Colonic mucosa (tissue), 4 donors: ENCODE measurements around the gene STON2. TPM values are rescaled to one million over a fixed set of nuclear protein-coding genes. Genes with fewer than 3 reads are reported as not detected.

ENCODE experiments used
- DNase-seq: peaks from one replicate; pipeline ENCODE4 v3.0.0-alpha.2; 2020
- H3K27ac ChIP-seq: fragments of 200-600 bp; one replicate; pipeline ENCODE4 v1.8.0; 2021
- H3K27me3 ChIP-seq: fragments of 200-600 bp; one replicate; pipeline ENCODE4 v1.8.0; 2021
- H3K36me3 ChIP-seq: fragments of 200-600 bp; one replicate; pipeline ENCODE4 v1.8.0; 2021
- H3K4me1 ChIP-seq: fragments of 200-600 bp; one replicate; pipeline ENCODE4 v1.8.0; 2021; ENCODE audit warnings: mild to moderate bottlenecking
- H3K4me3 ChIP-seq: fragments of 200-600 bp; one replicate; pipeline ENCODE4 v1.8.0; 2021
- H3K9ac ChIP-seq, 2 donors: one replicate each; pipeline ENCODE4 v1.7.0; 2013; ENCODE audit warnings: control low read depth in 2 of 2, low read depth in 2 of 2, low read length in 2 of 2
- H3K9me3 ChIP-seq: fragments of 200-600 bp; one replicate; pipeline ENCODE4 v1.8.0; 2021
- intact Hi-C: fragments of 100-400 bp; cut with DNase I; formaldehyde crosslinking; loops from one replicate; pipeline ENCODE4 v1.14.1; 2022
- total RNA-seq, 2 donors: library from RNA; stranded (reverse); fragmentation: NEBNext Ultra II Directional in 1 of 2; extraction: Animal tissue kit (Norgen Biotek cat#: 25700) in 1 of 2; gene quantifications; one replicate each; pipeline ENCODE4 v1.2.1, GENCODE V29; 2021
- TF ChIP-seq, protein P1 (sequence below): fragments of 200-600 bp; IDR thresholded peaks from one replicate; pipeline ENCODE4 v1.8.0; 2022; ENCODE audit warnings: antibody characterized with exemption, mild to moderate bottlenecking
- donor health status: healthy.
- donor health status: DM: no; HTN: no; CAD: no.
- donor health status: DM: no; HTN: no; CAD: no.

Gene STON2
- total RNA-seq, 2 donors from 2014 or later, result 12.7 to 15.1 TPM

DNA sequence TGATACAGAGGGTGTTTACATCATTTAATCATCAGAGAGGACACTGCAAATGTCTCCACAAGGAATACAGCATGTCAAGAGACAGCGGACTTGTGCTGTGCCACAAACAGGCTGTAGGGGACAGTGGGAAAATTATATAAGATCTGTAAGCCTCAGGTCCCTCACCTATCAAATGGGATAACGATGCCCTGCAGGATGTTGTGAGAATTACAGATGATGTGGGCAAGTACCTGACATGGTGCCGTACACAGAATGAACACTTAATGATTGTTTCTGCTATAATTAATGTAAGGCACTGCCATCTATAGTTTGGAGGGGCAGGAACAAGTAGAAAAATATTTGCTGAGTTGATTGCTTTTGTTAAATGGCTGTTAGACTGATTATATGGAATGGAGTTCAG lies 97.5 kb downstream of the STON2 start:
- Histone ChIP-seq H3K9me3 (no peaks in the 10 kb centered on the region), H3K4me1 (no peaks in the 10 kb centered on the region), H3K27me3 (no peaks in the 10 kb centered on the region), H3K27ac (peak overlapping the region; percentile 4), H3K4me3 (no peak overlapping the region), H3K36me3 (no peaks in the 10 kb centered on the region), H3K9ac (peak overlapping the region in 1 of 2 donors; percentile 19)
- no peak for DNase-seq
- intact Hi-C loops, result no loop called here
- TF ChIP-seq, protein P1, sequence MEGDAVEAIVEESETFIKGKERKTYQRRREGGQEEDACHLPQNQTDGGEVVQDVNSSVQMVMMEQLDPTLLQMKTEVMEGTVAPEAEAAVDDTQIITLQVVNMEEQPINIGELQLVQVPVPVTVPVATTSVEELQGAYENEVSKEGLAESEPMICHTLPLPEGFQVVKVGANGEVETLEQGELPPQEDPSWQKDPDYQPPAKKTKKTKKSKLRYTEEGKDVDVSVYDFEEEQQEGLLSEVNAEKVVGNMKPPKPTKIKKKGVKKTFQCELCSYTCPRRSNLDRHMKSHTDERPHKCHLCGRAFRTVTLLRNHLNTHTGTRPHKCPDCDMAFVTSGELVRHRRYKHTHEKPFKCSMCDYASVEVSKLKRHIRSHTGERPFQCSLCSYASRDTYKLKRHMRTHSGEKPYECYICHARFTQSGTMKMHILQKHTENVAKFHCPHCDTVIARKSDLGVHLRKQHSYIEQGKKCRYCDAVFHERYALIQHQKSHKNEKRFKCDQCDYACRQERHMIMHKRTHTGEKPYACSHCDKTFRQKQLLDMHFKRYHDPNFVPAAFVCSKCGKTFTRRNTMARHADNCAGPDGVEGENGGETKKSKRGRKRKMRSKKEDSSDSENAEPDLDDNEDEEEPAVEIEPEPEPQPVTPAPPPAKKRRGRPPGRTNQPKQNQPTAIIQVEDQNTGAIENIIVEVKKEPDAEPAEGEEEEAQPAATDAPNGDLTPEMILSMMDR, result no peak

DNA sequence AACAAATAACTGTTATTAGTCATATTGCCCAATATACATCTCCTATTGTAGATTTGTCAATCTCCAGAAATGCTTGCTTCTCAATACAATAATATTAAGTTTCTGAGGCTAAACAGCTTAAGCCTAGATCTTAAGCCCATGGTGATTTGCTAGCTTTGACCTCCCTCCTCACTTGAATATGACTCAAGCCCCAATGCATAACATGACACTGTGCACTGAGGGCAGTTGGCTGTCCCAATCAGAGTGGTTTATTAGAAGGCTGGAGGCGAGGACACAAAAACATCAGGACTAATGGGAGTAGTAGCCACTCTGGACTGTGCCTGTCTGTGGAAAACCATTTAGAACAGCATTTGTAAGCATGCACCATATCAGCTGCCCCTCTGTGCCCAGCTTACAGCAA lies 98.3 kb downstream of the STON2 start:
- intact Hi-C loops, result no loop called here
- TF ChIP-seq, protein P1, result no peak
- Histone ChIP-seq H3K9me3 (no peaks in the 10 kb centered on the region), H3K4me1 (no peaks in the 10 kb centered on the region), H3K36me3 (no peaks in the 10 kb centered on the region), H3K9ac (no peak overlapping the region), H3K27me3 (no peaks in the 10 kb centered on the region), H3K27ac (no peak overlapping the region), H3K4me3 (no peak overlapping the region)
- no peak for DNase-seq

DNA sequence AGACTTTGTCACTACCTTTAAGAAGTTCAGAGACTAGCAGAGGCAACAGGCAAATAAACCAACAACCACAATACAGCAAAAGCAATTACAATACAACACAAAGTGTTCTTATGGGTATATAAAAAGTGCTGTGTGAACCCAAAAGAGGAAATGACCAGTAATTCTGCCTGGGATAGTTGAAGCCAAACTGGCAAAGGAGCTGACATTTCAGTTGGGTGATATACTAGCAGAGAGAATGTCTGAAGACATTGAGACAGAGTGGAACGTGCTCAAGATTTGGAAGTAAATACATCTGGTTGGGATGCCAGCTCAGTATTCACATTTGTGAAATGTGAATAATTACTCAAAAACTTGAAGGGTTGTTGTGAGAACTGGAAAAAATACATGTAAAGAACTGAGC lies 98.8 kb downstream of the STON2 start:
- H3K27ac ChIP-seq, result no peak overlapping the region
- intact Hi-C loops, result no loop called here

DNA sequence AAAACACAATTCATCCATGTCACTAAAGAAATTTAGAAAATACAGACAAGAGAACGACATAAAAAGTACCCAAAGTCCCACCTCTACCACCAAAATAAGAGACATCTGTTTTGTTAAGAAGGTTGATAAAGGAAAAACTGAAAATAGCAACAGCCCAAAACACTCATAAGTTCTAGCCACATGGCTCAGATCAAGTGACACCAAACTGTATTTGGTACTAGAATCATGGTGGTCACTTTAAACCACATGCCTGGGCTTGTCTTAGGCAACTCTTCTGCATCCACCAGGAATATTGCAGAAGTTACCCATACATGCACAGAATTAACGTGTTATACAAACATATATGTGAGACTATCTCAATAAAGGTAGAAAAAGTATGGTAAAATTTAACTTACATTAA lies 101.2 kb downstream of the STON2 start:
- TF ChIP-seq, protein P1, result no peak
- intact Hi-C loops, result no loop called here
- Histone ChIP-seq H3K27me3 (no peaks in the 10 kb centered on the region), H3K9me3 (no peaks in the 10 kb centered on the region), H3K36me3 (no peaks in the 10 kb centered on the region), H3K4me1 (no peaks in the 10 kb centered on the region), H3K9ac (no peak overlapping the region), H3K4me3 (no peak overlapping the region), H3K27ac (no peak overlapping the region)
- DNase-seq, result no peak

More for the DNA sequence above, 98.8 kb downstream of the STON2 start:
- no peak overlapping the region for H3K9ac ChIP-seq
- TF ChIP-seq, protein P1, result no peak
- H3K36me3 ChIP-seq, result no peaks in the 10 kb centered on the region
- no peaks in the 10 kb centered on the region for H3K27me3 ChIP-seq
- no peaks in the 10 kb centered on the region for H3K9me3 ChIP-seq
- DNase-seq, result no peak
- no peaks in the 10 kb centered on the region for H3K4me1 ChIP-seq
- no peak overlapping the region for H3K4me3 ChIP-seq

DNA sequence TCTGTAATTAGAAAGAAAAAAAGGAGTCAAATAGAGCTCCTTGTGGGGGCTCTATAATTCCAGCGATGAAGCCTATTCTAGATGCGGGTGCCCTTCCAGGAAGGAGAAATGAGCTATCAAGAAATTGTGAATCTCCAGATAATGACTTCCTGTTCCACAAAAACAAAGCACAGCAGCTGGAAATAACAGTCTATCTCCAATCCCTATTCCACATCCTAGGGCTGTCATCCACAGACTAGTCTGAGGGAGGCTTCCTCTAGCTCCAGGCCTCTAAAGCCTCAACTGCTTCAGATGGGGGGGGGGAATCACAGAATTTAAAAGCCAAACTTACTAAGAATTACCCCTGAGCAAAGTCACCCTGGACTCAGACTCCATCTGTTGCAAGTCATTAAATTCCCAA lies 102.0 kb downstream of the STON2 start:
- Histone ChIP-seq H3K27me3 (no peaks in the 10 kb centered on the region), H3K9me3 (no peaks in the 10 kb centered on the region), H3K4me3 (no peak overlapping the region), H3K9ac (no peak overlapping the region), H3K4me1 (no peaks in the 10 kb centered on the region), H3K36me3 (no peaks in the 10 kb centered on the region), H3K27ac (no peak overlapping the region)
- intact Hi-C loops, result no loop called here
- DNase-seq, result no peak
- TF ChIP-seq, protein P1, result no peak
